Left colon (tissue), 2 donors: ENCODE measurements around the gene SORCS1. TPM values are rescaled to one million over a fixed set of nuclear protein-coding genes. Genes with fewer than 3 reads are reported as not detected.

Experiments used
- ATAC-seq: fragments of 200-7000 bp; cut with Tn5 transposase; one replicate; pipeline ENCODE4 v1.9.1; 2020; ENCODE audit warnings: mild to moderate bottlenecking, moderate library complexity
- DNase-seq, 2 donors: peaks; one replicate each; pipeline ENCODE4 v3.0.0-alpha.2; 2020
- intact Hi-C, 2 donors: fragments of 100-400 bp; cut with DNase I in 1 of 2; cut with micrococcal nuclease in 1 of 2; formaldehyde crosslinking; loops; one replicate each; pipeline versions ENCODE4 v1.11.2 to v1.14.0; 2022; cut with DNase I, micrococcal nuclease
- total RNA-seq, 2 donors: library from RNA; stranded (reverse); fragmentation: NEBNext Ultra II Directional; extraction: Animal tissue kit (Norgen Biotek cat#: 25700); gene quantifications; one replicate each; pipeline ENCODE4 v1.2.1, GENCODE V29; 2021
- donor health status: DM: no; HTN: no; CAD: no.
- donor health status: DM: yes; HTN: yes; CAD: no.

Gene SORCS1
- total RNA-seq, 2 donors from 2014 or later = 1.1 to 2.7 TPM

DNA sequence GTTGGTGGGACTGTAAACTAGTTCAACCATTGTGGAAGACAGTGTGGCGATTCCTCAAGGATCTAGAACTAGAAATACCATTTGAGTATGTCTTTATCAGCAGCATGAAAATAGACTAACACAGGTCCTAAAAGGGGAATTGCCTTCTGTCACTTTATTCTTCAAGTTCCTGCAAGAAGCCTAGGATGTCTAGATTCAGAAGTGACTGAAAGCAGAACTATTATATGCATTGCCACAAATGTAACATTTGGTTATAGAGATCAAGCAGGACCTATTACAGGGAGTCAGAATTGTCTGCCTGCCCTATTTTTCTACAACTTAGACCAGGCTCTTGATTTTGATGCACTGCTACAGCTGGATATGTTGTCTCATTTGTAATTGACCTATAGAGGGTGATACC is 364.7 kb downstream of the SORCS1 start:
- ATAC-seq (no peak), DNase-seq (no peak)
- intact Hi-C loops = no loop called here

DNA sequence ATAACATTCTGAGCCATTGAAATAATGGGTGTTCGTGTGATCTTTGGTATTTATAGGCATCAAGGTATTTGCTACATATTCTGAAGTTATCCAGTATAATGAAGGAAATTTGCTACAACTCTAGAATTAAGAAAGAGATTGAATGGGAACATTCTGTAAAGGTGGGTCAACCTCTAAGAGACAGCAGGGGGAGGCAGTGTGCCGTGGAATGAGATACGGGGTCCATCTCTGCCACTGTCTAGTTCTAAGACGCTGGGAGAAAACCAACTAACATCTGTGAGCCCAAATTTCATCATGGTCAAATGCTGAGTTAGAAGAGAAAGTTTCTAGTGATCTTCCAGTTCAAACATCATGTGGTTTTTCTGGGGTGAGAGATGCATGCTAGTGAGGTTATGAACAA is 368.9 kb downstream of the SORCS1 start:
- intact Hi-C loops = no loop called here
- no peak for ATAC-seq
- peak in 1 of 2 donors; percentile 37 for DNase-seq

DNA sequence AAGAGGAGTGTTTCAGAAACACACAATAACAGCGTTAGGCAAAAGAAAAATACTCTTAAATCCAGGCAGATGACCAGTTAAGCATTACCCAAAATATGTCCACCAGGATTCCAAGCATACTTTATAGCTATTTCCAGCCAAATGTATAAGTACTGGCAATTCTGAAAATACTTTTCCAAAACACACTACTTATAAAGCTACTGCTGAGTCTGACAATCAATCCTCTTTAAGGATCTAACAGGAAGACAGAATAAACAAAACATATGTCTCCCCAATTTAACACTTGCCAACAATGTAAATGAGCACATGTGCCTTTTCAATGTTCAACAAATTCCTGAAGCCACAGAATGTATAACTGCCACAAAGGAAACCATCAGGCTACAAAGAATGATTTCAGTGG is 370.9 kb downstream of the SORCS1 start:
- intact Hi-C loops = no loop called here
- ATAC-seq (no peak), DNase-seq (no peak)

GRCh38 chr10:106789623-106790022 is 374.9 kb downstream of the SORCS1 start:
- DNase-seq (no peak), ATAC-seq (no peak)
- intact Hi-C loops = no loop called here

- DNase-seq = no peak
- intact Hi-C loops = no loop called here
- no peak for ATAC-seq
Observed at GRCh38 chr10:106788982-106789381, 375.5 kb downstream of the SORCS1 start.

GRCh38 chr10:106785528-106785927 is 379.0 kb downstream of the SORCS1 start:
- DNase-seq (no peak), ATAC-seq (no peak)
- intact Hi-C loops = no loop called here

- DNase-seq (no peak), ATAC-seq (peak; percentile 53)
- intact Hi-C loops = no loop called here
Observed at GRCh38 chr10:106780632-106781031, 383.9 kb downstream of the SORCS1 start.

GRCh38 chr10:106777841-106778240 is 386.7 kb downstream of the SORCS1 start:
- intact Hi-C loops = no loop called here
- ATAC-seq = no peak
- no peak for DNase-seq

- DNase-seq (no peak), ATAC-seq (no peak)
- intact Hi-C loops = no loop called here
Observed at GRCh38 chr10:106775127-106775526, 389.4 kb downstream of the SORCS1 start.

- intact Hi-C loops = no loop called here
- ATAC-seq (no peak), DNase-seq (no peak)
Observed at GRCh38 chr10:106772957-106773356, 391.5 kb downstream of the SORCS1 start.

DNA sequence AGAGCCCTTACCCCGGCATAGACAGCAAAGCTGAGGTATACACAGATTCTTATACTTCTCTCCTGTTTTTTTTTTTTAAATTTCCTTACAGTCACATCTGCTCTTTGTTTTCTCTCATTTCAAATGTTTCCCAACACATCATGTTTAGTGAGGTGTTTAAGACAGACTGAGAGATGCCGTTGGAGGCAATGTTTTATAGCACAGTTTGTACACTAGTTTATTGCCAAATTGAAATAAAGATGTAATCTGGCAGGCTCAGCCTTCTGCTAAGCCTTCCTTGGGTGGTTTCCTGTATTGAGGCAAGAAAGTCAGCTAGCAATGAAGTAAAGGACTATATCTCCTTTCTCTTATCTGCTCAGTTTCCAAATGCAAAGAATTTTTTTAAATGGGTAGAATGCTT is 393.4 kb downstream of the SORCS1 start:
- DNase-seq (no peak), ATAC-seq (no peak)
- intact Hi-C loops = no loop called here

DNA sequence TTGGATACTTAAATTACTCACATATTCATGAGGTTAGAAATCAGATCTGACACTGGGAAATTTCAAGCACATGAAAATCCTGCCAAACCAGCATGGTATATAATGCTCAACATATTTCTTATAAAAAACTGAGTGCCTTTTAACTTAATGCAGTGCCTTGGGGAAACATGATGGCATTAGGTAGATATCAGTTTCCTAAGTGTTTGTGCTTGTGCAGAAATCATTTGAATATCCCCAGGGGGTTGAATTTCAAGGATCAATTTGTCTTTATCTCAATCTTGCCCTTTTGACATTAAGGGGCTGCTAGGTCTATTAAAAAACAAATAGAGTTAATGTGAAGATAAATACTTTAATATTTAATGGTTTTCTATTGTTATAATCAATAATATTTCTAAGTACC is 396.3 kb downstream of the SORCS1 start:
- DNase-seq (no peak), ATAC-seq (no peak)
- intact Hi-C loops = no loop called here

- no peak for DNase-seq
- ATAC-seq = no peak
- intact Hi-C loops = no loop called here
Observed at GRCh38 chr10:106765928-106766327, 398.6 kb downstream of the SORCS1 start.

- no peak for ATAC-seq
- DNase-seq = no peak
- intact Hi-C loops = no loop called here
Observed at GRCh38 chr10:106765241-106765754, 399.2 kb downstream of the SORCS1 start.

GRCh38 chr10:106764360-106764759 is 400.1 kb downstream of the SORCS1 start:
- intact Hi-C loops = no loop called here
- ATAC-seq (no peak), DNase-seq (no peak)

GRCh38 chr10:106761906-106762305 is 402.6 kb downstream of the SORCS1 start:
- no peak for DNase-seq
- intact Hi-C loops = no loop called here
- no peak for ATAC-seq

GRCh38 chr10:106757521-106757920 is 407.0 kb downstream of the SORCS1 start:
- no peak for ATAC-seq
- no peak for DNase-seq
- intact Hi-C loops = no loop called here

- ATAC-seq (peak; percentile 67), DNase-seq (no peak)
- intact Hi-C loops = no loop called here
Observed at GRCh38 chr10:106751091-106751490, 413.4 kb downstream of the SORCS1 start.

DNA sequence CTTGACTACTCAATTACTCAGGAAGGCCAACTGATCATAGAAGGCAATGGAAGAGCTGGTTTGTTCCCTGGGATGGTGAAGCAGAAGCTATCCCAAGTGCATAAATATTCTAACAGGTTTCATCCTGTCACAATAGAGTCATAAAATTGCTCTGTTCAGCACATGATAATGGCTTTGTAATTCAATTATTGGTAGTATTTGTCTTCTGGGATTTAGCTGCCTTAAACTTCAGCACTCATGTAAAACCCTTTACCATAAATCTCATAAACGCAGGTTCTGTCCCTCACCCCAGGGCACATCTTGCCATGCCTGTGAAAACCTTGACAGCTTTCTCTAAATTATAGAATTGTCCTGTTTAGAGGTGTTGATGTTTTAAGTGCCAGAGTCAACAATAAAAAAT is 417.6 kb downstream of the SORCS1 start:
- intact Hi-C loops = no loop called here
- ATAC-seq (no peak), DNase-seq (no peak)

- DNase-seq (no peak), ATAC-seq (peak; percentile 70)
- intact Hi-C loops = no loop called here
Observed at GRCh38 chr10:106741006-106741530, 423.4 kb downstream of the SORCS1 start.

DNA sequence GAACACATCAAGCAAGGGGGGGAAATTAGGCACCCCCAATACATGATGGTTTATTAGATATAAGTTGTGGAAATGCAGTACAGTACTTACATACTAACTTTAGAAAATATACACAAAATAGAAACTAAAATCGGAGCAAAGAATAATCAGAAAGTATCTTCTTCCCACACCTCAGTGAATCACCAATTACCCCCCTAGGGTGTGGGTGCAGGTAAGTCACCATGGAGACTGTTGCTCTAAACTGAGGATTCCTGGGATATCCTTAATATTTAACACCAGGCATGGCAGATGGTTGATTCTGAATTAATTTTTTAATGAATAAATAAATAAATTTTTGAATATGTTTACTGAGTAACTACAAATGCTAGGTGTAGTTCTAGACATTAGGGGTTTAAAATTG is 424.4 kb downstream of the SORCS1 start:
- DNase-seq = no peak
- intact Hi-C loops = no loop called here
- ATAC-seq = no peak
